NCI-H345 treated with DMSO at 0.1 percent for 48 hours (cell line): Measurements from ENCODE around the gene CMC1.
A peak's percentile ranks its signal among the peaks of the same experiment; 100 is the strongest.

Experiments used
- DNase-seq: peaks from one replicate; lab custom pipeline; 2025; ENCODE audit not compliant: unreplicated experiment; lab: John Stamatoyannopoulos, UW

CMC1 gene

GRCh38 chr3:28295898-28296490, 54.6 kb downstream of the CMC1 start:
- DNase-seq: no peak

GRCh38 chr3:28299705-28300104, 58.3 kb downstream of the CMC1 start:
- no peak for DNase-seq

DNA sequence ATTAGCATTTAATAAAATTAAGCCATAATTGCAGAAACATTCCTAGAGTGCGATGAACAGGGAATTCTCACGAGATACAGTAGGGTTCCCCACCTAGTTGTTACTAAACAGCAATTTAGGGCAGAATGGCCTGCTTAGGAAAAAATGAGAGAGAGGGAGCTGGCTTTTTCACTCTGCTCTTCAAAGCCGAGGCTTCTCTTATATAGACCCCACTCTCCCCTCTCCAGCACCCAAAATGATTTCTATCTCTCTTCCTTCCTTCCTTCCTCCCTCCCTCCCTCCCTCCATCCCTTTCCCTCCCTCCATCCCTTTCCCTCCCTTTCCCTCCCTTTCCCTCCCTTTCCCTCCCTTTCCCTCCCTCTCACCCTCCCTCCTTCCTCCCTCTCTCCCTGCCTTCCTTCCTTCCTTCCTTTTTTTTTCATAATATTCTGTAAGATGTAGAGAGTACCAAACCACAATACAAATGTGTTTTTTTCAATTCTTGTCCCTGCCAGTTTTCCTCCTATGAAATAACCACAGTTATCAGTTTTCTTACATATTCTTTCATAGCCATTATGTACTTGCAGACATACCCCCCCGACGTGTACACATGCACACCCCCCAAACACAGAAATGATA, 59.0 kb downstream of the CMC1 start:
- DNase-seq: no peak

- no peak for DNase-seq
Measured at GRCh38 chr3:28301688-28302087, 60.3 kb downstream of the CMC1 start.

DNA sequence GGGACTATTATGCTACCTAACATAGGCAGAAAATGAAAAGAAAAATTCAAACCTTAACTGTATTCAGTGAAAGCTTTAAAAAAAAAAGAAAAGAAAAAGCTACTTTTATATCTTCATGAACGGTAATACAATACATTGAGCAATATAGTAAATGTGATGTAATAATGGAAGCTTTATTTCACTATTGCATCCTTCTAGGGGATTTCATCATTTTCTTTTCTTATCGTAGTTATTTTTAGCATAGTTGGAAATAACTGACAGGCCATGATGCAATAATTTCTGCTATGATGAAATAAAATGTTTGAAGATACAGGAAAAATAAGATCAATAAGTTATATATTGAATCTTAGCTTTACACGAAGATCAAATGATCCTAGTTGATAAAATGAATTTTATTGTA, 66.8 kb downstream of the CMC1 start:
- DNase-seq: no peak

DNA sequence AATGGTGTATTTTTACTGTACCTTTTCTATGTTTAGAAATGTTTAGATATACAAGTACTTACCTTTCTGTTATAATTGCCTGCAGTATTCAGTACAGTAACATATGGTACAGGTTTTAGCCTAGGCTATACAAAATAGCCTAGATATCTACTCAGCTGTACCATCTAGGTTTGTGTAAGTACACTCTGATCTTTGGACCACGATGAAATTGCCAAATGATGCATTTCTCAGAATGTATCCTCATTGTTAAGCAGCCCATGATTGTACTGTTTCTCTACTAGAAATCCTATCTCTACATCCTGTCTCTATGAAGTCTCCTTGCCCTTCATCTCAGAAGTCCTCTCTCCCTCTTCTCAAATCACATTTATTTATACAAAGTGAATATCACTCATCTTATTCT, 74.3 kb downstream of the CMC1 start:
- no peak for DNase-seq

DNA sequence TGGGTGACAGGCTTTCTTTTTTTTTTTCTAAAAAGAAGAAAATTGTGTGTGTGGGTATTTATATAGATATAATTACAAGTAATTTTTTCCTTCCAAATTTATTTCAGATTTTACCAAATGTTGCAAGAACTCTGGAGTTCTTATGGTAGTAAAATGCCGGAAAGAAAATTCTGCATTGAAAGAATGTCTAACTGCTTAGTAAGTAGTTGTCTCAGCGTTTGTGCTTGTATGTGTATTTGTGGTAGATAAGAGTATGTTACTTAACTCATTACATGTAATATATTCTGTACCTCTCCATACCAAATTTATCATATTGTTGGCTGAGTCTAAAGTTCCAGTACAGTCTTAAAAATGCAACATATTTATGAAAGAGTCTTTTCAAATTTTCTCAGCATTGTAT, 74.8 kb downstream of the CMC1 start:
- no peak for DNase-seq

DNA sequence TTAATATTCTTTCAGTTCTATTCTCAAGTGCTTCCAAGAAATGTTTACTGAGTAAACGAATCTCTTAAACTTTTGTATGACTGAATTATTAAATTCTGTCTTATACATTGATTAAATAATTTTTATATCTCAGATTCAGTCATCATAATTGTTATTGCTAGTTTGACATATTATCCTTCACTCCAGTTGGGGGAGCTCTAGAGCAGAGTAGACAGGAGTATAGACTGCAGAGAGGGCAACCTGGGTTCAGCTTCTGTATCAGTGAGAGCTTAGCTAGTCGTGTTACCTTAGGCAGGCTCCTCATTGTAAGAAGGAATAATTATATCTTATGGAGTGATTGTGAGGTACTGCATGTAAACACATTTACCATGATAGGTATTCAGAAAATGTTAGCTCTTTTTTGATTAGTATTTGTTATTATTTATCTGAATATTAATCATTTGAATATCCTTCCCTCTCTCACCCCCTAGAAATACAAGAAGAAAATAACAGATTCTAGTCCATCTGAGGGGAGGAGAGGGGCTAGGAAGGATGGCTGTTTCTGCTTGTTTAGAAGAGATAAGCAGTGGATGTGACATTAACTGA, 76.1 kb downstream of the CMC1 start:
- DNase-seq: no peak

DNA sequence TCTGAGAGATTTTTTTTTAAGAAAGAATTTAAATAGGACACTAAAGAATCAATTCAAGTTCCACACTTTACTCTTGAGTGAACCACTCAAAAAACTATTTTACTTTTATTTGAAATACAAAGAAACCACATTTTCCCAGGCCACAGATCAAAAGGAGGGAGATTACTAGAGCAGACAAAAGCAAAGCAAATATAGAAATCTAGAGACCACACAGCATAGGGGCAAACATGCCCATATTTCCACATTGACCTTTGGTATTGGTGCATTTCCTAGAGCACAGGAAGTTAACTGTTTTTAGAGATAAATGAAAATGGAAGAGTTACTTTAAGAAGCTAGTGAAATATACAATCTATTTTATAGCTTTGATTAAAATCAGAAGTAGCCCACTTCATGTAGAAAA, 79.6 kb downstream of the CMC1 start:
- no peak for DNase-seq

- DNase-seq: no peak
Measured at GRCh38 chr3:28322464-28322863, 81.0 kb downstream of the CMC1 start.

- no peak for DNase-seq
Measured at GRCh38 chr3:28326458-28326926, 85.1 kb downstream of the CMC1 start.

DNA sequence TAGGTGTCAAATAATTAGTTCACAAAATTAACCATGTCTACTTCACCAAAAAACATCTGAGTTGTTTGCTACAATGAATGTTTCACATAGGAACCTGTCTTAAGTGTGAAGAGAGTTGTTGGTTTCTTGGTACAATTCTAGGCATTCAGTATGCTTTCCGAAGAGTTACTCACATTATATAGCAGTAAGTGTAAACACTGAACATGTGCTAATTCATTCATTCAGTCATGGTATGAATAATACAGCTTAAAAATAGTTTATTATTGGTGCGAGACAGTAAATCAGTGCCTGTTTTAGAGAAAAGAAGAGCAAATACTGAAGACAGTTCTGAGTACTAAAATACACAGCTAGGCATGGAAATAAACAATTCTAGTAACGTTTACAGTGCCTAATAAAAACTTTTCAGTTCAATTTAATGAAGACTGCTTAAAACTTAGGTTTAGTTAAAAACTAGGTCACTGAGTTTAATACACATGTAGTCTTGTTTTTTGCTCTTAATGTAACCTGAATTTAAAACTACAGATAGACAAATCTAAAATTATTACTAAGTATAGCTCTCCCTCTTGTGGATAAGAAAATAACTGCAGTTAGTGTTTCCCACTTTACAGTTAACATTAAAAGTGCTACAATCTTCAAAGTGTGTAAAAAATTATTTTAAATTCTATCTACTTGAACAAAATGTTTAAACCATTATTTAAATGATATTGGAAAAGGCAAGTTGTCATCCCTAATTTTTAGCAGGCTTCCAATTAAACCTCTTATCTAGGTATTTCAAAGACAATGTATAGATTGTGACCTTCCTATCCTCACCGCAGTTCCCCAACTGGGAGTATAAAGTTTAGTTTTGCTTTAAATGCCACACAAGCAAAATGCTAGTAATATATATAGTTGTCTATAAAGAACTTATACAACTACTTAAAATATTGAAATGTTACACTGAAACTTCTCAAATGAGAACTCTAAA, 87.1 kb downstream of the CMC1 start:
- DNase-seq: no peak

DNA sequence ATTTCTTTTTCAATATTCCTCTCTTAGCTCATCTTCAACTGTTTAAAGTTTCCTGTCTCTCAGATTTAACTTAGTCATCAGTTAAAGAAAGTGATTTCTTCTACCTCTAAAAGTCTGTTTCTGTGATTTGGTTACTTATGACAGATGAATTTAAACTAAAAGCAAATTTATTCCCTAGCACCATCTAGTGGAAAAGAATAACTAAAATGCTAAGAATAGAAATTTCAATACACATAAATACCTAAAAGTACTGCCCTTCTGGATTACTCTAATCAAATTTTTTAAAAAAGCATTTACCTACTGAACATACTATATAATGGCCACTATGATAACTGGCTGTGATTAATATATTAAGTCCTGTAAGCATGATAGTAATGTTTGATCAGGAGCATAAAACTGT, 93.1 kb downstream of the CMC1 start:
- DNase-seq: no peak

GRCh38 chr3:28335246-28335645, 93.8 kb downstream of the CMC1 start:
- no peak for DNase-seq

- DNase-seq: no peak
Measured at GRCh38 chr3:28337230-28337629, 95.8 kb downstream of the CMC1 start.

- no peak for DNase-seq
Measured at GRCh38 chr3:28343144-28343543, 101.7 kb downstream of the CMC1 start.

- DNase-seq: no peak
Measured at GRCh38 chr3:28345690-28346089, 104.3 kb downstream of the CMC1 start.

DNA sequence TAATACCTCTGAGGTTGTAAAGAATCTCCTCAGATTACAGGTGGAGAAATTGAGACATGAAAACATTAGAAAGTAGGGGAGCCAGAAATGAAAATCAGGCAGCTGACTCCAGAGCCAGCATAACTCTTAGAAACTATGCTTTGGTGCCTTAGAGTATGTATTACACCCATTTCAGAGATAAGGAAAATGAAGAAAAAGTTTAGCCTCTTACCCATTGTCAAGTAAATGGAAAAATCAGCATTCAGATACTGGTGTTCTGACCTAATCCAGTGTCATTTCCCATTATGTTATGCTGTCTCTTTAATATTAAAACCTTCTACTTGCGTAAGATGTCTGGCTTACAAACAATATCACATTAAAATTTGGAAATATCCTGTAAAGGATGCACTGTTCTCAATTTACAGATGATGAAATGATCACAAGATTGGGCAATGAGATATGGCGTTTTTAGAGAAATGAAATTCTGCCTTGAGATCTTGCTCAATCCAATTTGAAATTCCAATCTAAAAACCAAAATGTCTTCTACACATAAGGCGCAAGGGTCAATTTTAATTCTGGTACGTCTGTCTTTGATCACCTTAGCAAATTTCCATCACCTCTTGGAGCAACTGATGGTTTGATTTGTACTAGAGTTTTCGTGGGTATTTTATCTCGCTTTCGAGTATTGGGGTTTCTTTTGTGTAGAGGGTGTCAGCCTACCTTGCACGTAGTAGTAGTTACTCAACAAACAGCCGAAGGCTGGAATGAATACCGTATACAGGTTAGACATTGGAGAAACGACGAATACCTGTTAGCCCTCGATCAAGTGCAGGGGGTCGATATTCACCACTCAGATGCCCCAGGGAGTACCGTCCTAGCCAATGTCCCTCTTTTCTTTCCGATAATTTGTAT, 106.2 kb downstream of the CMC1 start:
- no peak for DNase-seq

DNA sequence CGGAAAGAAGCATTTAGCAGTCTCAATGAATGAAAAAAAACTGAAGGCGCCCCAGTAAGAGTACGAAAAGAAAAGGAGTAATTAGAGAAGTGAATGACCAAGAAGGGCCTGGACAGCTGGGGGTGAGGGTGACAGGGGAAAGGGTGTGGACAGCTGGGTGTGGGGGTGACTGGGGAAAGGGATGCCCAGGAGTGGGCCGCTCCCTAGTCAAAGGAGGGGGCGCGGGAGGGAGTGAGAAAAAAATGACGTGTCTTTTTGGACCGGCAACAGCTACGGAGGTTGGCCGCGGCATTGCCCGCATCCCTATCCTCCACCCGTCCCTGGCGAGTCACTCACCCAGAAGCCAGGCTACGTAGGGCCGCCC, 106.8 kb downstream of the CMC1 start:
- DNase-seq: no peak

DNA sequence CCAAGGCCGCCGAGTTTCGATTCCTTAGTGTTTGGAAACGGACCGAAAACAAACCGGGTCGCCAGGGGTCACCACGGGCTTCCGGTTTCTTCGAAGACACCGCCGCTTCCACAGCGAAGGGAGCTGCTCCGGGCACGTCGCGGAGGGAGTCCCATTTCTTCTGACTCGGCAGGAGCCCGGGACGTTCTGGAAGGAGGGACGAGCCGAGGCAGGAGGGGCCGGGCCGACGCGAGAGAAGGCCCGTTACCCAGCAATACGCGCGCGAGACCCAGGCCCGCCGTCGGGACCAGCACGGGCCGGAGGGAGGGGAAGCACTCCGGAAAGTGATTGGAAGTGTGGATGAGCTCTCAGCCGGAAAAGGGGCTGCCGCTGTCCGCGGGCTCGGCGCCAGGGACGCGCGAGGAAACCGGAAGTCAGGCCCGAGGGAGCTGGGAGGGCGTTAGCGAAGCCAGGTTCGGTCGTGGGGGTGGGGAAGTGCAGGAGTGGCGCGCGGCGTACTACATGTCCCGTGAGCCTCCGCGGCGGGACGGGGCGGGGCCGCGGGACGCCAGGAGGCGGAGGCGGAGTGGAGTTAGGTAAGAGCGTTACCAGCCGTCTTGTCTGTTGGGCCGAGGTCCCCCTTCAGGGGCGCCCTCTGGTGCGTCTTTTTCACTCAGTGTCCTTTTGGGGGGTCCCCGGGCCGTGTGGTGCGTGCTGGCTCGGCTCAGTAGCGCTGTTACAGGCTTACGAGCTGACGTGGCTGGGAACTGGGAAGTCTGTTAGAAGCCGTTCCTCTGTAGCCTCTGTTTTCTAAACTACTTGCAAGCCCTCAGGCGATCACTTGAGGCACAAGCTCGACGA, 107.4 kb downstream of the CMC1 start, which contains the start of the genes AZI2 and ZCWPW2:
Gene AZI2, minus strand, starts transcription at position 196 of the 840 bp plus-strand sequence. CDS start 8,207 bp downstream, outside the sequence.
Gene ZCWPW2, plus strand, starts transcription at position 93 of the 840 bp plus-strand sequence. CDS start 64,348 bp downstream, outside the sequence.
- DNase-seq: peak; percentile 69
